Liver (tissue), 3 donors: Measurements from ENCODE around the gene ASAP2.

Experiments used
- ATF3 ChIP-seq: IDR thresholded peaks from 2 replicates; pipeline ENCODE4 v1.6.1; 2016; ENCODE audit warnings: antibody characterized with exemption
- CTCF ChIP-seq: fragments of 150-350 bp; IDR thresholded peaks from 2 replicates; pipeline ENCODE4 v1.5.1; 2017; ENCODE audit warnings: improper control_type of control experiment, low read depth, low read length; ENCODE audit not compliant: missing input control
- FOXA2 ChIP-seq: IDR thresholded peaks from 2 replicates; pipeline ENCODE4 v1.6.1; 2016; ENCODE audit warnings: antibody characterized with exemption
- GABPA ChIP-seq, 2 donors: IDR thresholded peaks in 1 of 2; conservative IDR thresholded peaks in 1 of 2; 2 replicates each; pipeline ENCODE4 v1.6.1; 2016; ENCODE audit warnings: antibody characterized with exemption in 2 of 2, mild to moderate bottlenecking in 1 of 2, moderate library complexity in 1 of 2
- MAX ChIP-seq: IDR thresholded peaks from 2 replicates; pipeline ENCODE4 v1.6.1; 2016; ENCODE audit warnings: antibody characterized with exemption
- REST ChIP-seq: IDR thresholded peaks from 2 replicates; pipeline ENCODE4 v1.6.1; 2016; ENCODE audit warnings: antibody characterized with exemption, mild to moderate bottlenecking
- RXRA ChIP-seq, 2 donors: IDR thresholded peaks; 2 replicates each; pipeline ENCODE4 v1.6.1; 2017 to 2018; ENCODE audit warnings: antibody characterized with exemption in 2 of 2, mild to moderate bottlenecking in 1 of 2
- SP1 ChIP-seq: IDR thresholded peaks from 2 replicates; pipeline ENCODE4 v1.6.1; 2018; ENCODE audit warnings: antibody characterized with exemption, mild to moderate bottlenecking
- TAF1 ChIP-seq: conservative IDR thresholded peaks from 2 replicates; pipeline ENCODE4 v1.6.1; 2016; ENCODE audit warnings: antibody characterized with exemption, mild to moderate bottlenecking
- ZBTB33 ChIP-seq: IDR thresholded peaks from 2 replicates; pipeline ENCODE4 v1.6.1; 2016; ENCODE audit warnings: antibody characterized with exemption
- donor health status: healthy.
- donor health status: healthy.

GRCh38 chr2:9250498-9251153 lies 44.0 kb downstream of the ASAP2 start:
- TF ChIP-seq CTCF (no peak), ATF3 (no peak), ZBTB33 (no peak), TAF1 (no peak), REST (no peak), MAX (no peak), GABPA (IDR thresholded peaks at IDR 0.05 in 1 of 2, conservative IDR thresholded peaks at IDR 0.05 in 1 of 2) (no peak), SP1 (no peak), RXRA (IDR thresholded peaks at IDR 0.05) (no peak), FOXA2 (no peak)
